Melanocyte of skin (primary cell): ENCODE data around the gene TNPO1. TPM values are rescaled to one million over a fixed set of nuclear protein-coding genes. Genes with fewer than 3 reads are reported as not detected.

Experiments used
- small RNA-seq, 2 donors: library from RNA; depleted of rRNA; stranded (forward); fragments of <200 nt; gene quantifications; one replicate each; pipeline ENCODE3, GENCODE V24; 2012
- total RNA-seq, 2 donors: library from RNA; depleted of rRNA; stranded (reverse); fragments of >200 nt; gene quantifications; 2 replicates each; pipeline ENCODE4 v1.2.3, GENCODE V29; 2012

TNPO1 gene
- 100 to 1,000 TPM; 253 to 364 TPM for total RNA-seq

GRCh38 chr5:72816284-72817075, at the start of gene TNPO1:
TSS of gene TNPO1 (plus strand) at chr5:72816661. CDS start at chr5:72816738, 77 bp downstream.

GRCh38 chr5:72955768-72956323, 139.4 kb downstream of the TNPO1 start, which contains the start of gene FCHO2:
TSS of gene FCHO2 (plus strand) at chr5:72956041. CDS start at chr5:72956097, 56 bp downstream.

Small RNAs within 50 kb of the gene (small RNA-seq; reads per million reads assigned to genes)
- gene MIR4804: 0.56 to 0.93 reads per million in 2 donors
- gene RF00019: 0 reads per million in 2 donors

Other genes starting within 250 kb of the TNPO1 start
- gene FCHO2, start 139.4 kb downstream of the TNPO1 start, total RNA-seq: 10 to 100 TPM in 1 of 2 donors, 1 to 10 TPM in 1; 9.3 to 13.7 TPM